ENCODE results near the gene ENDOD1. TPM values are rescaled to one million over a fixed set of nuclear protein-coding genes. Genes with fewer than 3 reads are reported as not detected.

ENDOD1 gene
- total and polyA plus RNA-seq, 4 donors, result 2.2 to 35.6 (median 5.9) TPM

- Histone ChIP-seq H3K9me3 (ENCODE audit: control insufficient read depth in 4 of 4, low read length in 3 of 4) (no peaks in the 10 kb centered on the region), H3K9ac (ENCODE audit: low read depth in 1 of 2, low read length in 2 of 2) (no peak overlapping the region), H3K4me3 (ENCODE audit: low read depth in 1 of 3, low read length in 3 of 3) (no peak overlapping the region), H3K36me3 (ENCODE audit: control insufficient read depth in 4 of 4, insufficient read depth in 3 of 4, low read depth in 1 of 4, low read length in 3 of 4) (no peaks in the 10 kb centered on the region), H3K27me3 (ENCODE audit: control insufficient read depth in 4 of 4, insufficient read depth in 4 of 4, low read length in 3 of 4) (no peaks in the 10 kb centered on the region), H3K4me1 (ENCODE audit: control insufficient read depth in 4 of 4, insufficient read depth in 4 of 4, low read length in 3 of 4) (no peaks in the 10 kb centered on the region), H3K27ac (ENCODE audit: low read depth in 1 of 2, low read length in 2 of 2) (no peak overlapping the region)
- WGBS, result 89% methylated on average over 4 of the region's 4 CpGs
- TF ChIP-seq FOXA1 (IDR thresholded peaks at IDR 0.05) (no peak), FOXA2 (IDR thresholded peaks at IDR 0.05) (no peak), GABPA (IDR thresholded peaks at IDR 0.05 in 1 of 2, conservative IDR thresholded peaks at IDR 0.05 in 1 of 2) (no peak)
- no peak for DNase-seq (ENCODE audit: low spot score)
Observed at GRCh38 chr11:95100191-95100648, 10.6 kb downstream of the ENDOD1 start.

GRCh38 chr11:95100856-95101507, 11.3 kb downstream of the ENDOD1 start:
- Histone ChIP-seq H3K4me3 (ENCODE audit: low read depth in 1 of 3, low read length in 3 of 3) (no peak overlapping the region), H3K9me3 (ENCODE audit: control insufficient read depth in 4 of 4, low read length in 3 of 4) (no peaks in the 10 kb centered on the region), H3K36me3 (ENCODE audit: control insufficient read depth in 4 of 4, insufficient read depth in 3 of 4, low read depth in 1 of 4, low read length in 3 of 4) (no peaks in the 10 kb centered on the region), H3K27me3 (ENCODE audit: control insufficient read depth in 4 of 4, insufficient read depth in 4 of 4, low read length in 3 of 4) (no peaks in the 10 kb centered on the region), H3K27ac (ENCODE audit: low read depth in 1 of 2, low read length in 2 of 2) (no peak overlapping the region), H3K9ac (ENCODE audit: low read depth in 1 of 2, low read length in 2 of 2) (no peak overlapping the region), H3K4me1 (ENCODE audit: control insufficient read depth in 4 of 4, insufficient read depth in 4 of 4, low read length in 3 of 4) (no peaks in the 10 kb centered on the region)
- 87% methylated on average over 6 of the region's 6 CpGs for WGBS
- TF ChIP-seq FOXA2 (IDR thresholded peaks at IDR 0.05) (no peak), ATF3 (IDR thresholded peaks at IDR 0.05) (no peak), SP1 (IDR thresholded peaks at IDR 0.05) (no peak), RXRA (IDR thresholded peaks at IDR 0.05) (no peak), HNF4G (IDR thresholded peaks at IDR 0.05) (no peak), ZBTB33 (IDR thresholded peaks at IDR 0.05) (no peak), MAX (IDR thresholded peaks at IDR 0.05) (no peak), YY1 (IDR thresholded peaks at IDR 0.05) (no peak), GABPA (IDR thresholded peaks at IDR 0.05 in 1 of 2, conservative IDR thresholded peaks at IDR 0.05 in 1 of 2) (no peak), RAD21 (IDR thresholded peaks at IDR 0.05) (no peak), HNF4A (conservative IDR thresholded peaks at IDR 0.05) (no peak), JUND (IDR thresholded peaks at IDR 0.05) (no peak)
- no peak for DNase-seq (ENCODE audit: low spot score)

GRCh38 chr11:95101935-95102334, 12.3 kb downstream of the ENDOD1 start:
- Histone ChIP-seq H3K4me1 (ENCODE audit: control insufficient read depth in 4 of 4, insufficient read depth in 4 of 4, low read length in 3 of 4) (no peaks in the 10 kb centered on the region), H3K36me3 (ENCODE audit: control insufficient read depth in 4 of 4, insufficient read depth in 3 of 4, low read depth in 1 of 4, low read length in 3 of 4) (no peaks in the 10 kb centered on the region), H3K27me3 (ENCODE audit: control insufficient read depth in 4 of 4, insufficient read depth in 4 of 4, low read length in 3 of 4) (no peaks in the 10 kb centered on the region), H3K9me3 (ENCODE audit: control insufficient read depth in 4 of 4, low read length in 3 of 4) (no peaks in the 10 kb centered on the region), H3K9ac (ENCODE audit: low read depth in 1 of 2, low read length in 2 of 2) (no peak overlapping the region), H3K4me3 (ENCODE audit: low read depth in 1 of 3, low read length in 3 of 3) (no peak overlapping the region), H3K27ac (ENCODE audit: low read depth in 1 of 2, low read length in 2 of 2) (no peak overlapping the region)
- WGBS, result 72% methylated on average over 1 of the region's 1 CpG
- DNase-seq (ENCODE audit: low spot score), result no peak
- no peak for TF ChIP-seq CTCF (IDR thresholded peaks at IDR 0.05; ENCODE audit: low read depth, low read length, missing input control)

All from liver (tissue), 9 donors.